ENCODE data around the gene ICE1. TPM values are rescaled to one million over a fixed set of nuclear protein-coding genes. Genes with fewer than 3 reads are reported as not detected.

The ICE1 gene
- total RNA-seq, 2 donors from 2014 or later = 17.2 to 18.5 TPM

- Histone ChIP-seq H3K9me3 (no peaks in the 10 kb centered on the region), H3K27me3 (no peaks in the 10 kb centered on the region), H3K4me1 (peaks cover 0 to 22% of the 10 kb centered on the region in 2 donors), H3K36me3 (peaks cover 8% of the 10 kb centered on the region), H3K4me3 (peak overlapping the region in 1 of 2 donors; percentile 40), H3K27ac (no peak overlapping the region)
- DNase-seq (ENCODE audit: low spot score) = no peak
- no peak for TF ChIP-seq CTCF (IDR thresholded peaks at IDR 0.05)
Measured at GRCh38 chr5:5494489-5495402, 72.3 kb downstream of the ICE1 start.

DNA sequence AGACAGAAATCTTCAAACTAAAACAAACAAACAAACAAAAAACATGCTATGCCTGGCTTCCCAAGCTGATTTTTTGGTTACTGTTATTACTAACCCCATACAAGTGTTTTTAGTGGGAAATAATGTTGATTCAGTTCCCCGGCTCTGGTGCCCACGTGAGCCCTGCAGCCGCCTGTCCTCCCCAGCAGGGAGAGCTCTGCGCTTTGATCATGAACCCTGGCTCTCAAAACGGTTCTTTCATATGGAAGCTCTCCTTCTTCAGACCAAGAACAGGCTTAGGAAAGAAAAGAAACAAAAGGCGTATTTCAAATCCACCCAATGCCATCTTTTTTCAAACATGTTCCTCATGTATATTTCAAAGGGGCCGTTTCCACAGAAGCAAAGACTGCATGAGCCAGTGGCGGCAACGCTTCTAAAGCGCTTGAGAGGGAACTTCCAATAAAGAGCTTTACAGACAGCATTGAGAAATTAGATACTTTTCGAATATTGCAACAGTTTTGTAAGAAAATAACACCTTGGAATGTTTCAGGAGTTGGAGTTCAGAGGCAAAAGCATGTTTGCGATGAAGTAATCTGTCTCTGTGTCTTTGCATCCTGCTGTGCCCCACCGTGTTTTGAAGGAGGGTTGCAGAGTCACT, 74.8 kb downstream of the ICE1 start:
- Histone ChIP-seq H3K4me3 (no peak overlapping the region), H3K27me3 (no peaks in the 10 kb centered on the region), H3K4me1 (peaks cover 0 to 18% of the 10 kb centered on the region in 2 donors), H3K9me3 (no peaks in the 10 kb centered on the region), H3K36me3 (no peaks in the 10 kb centered on the region), H3K27ac (no peak overlapping the region)
- DNase-seq (ENCODE audit: low spot score) = peak; percentile 68
- peak; percentile 56 to 81 for TF ChIP-seq CTCF (IDR thresholded peaks at IDR 0.05)

DNA sequence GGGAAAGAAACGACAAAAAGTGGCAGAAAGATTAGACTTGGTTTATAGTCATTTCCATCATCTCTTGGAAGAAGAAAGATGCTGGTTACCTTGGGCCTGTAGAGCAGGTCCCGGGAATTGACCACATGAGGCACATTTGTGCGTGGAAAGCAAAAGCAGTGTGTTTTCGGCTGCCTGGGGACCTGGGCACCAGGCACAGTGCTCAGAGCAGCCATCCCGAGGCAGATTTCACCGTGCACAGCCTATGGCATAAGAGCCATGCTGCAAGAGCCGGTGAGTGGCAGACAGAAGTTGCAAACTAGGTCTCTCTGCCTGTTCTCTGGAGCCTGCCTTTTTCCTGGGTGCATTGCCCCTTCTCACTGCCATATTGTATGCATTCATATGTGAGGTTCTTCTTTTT, 77.0 kb downstream of the ICE1 start:
- peaks cover 0 to 7% of the 10 kb centered on the region in 2 donors for H3K4me1 ChIP-seq
- H3K27me3 ChIP-seq = no peaks in the 10 kb centered on the region
- DNase-seq (ENCODE audit: low spot score) = no peak
- no peak overlapping the region for H3K27ac ChIP-seq
- H3K9me3 ChIP-seq = peaks cover 0 to 11% of the 10 kb centered on the region in 2 donors
- H3K36me3 ChIP-seq = no peaks in the 10 kb centered on the region
- H3K4me3 ChIP-seq = no peak overlapping the region
- TF ChIP-seq CTCF (IDR thresholded peaks at IDR 0.05) = no peak

DNA sequence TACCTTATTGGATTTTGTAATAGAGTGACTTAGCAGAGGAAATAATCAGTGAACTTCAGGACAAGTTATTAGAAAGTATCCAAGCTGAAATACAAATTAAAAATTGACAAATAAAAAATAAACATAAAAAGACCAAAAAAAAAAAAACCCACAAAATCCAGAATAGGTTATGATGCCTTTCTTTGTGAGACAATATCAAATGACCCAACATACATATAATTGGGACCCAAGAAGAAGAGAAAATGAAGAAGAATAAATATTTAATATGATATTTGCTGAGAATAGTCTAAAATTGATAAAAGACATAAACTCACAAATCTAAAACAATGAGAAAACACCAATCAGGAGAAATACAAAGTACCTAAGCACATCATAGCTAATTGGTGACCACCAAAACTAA, 81.8 kb downstream of the ICE1 start:
- Histone ChIP-seq H3K36me3 (no peaks in the 10 kb centered on the region), H3K4me3 (no peak overlapping the region), H3K27me3 (no peaks in the 10 kb centered on the region), H3K4me1 (no peaks in the 10 kb centered on the region), H3K27ac (no peak overlapping the region), H3K9me3 (peaks cover 0 to 21% of the 10 kb centered on the region in 2 donors)
- DNase-seq (ENCODE audit: low spot score) = no peak
- no peak for TF ChIP-seq CTCF (IDR thresholded peaks at IDR 0.05)

- Histone ChIP-seq H3K27me3 (no peaks in the 10 kb centered on the region), H3K4me1 (no peaks in the 10 kb centered on the region), H3K36me3 (no peaks in the 10 kb centered on the region), H3K9me3 (peaks cover 0 to 21% of the 10 kb centered on the region in 2 donors), H3K27ac (no peak overlapping the region), H3K4me3 (no peak overlapping the region)
- no peak for DNase-seq (ENCODE audit: low spot score)
- no peak for TF ChIP-seq CTCF (IDR thresholded peaks at IDR 0.05)
Measured at GRCh38 chr5:5505815-5506214, 83.3 kb downstream of the ICE1 start.

Measured in right atrium auricular region (tissue), 2 donors.